ENCODE measurements around the gene NUCKS1. TPM values are rescaled to one million over a fixed set of nuclear protein-coding genes. Genes with fewer than 3 reads are reported as not detected.

Gene NUCKS1
- total RNA-seq, 1 donor from 2014 or later, result 189 TPM

- no peak for DNase-seq (ENCODE audit: low spot score)
Observed at GRCh38 chr1:205772607-205773032, 22.6 kb upstream of the NUCKS1 start.

GRCh38 chr1:205770618-205771017 is 20.6 kb upstream of the NUCKS1 start:
- DNase-seq (ENCODE audit: low spot score), result no peak

GRCh38 chr1:205769641-205770365 is 19.8 kb upstream of the NUCKS1 start:
- DNase-seq (ENCODE audit: low spot score), result no peak

- DNase-seq (ENCODE audit: low spot score), result no peak
Observed at GRCh38 chr1:205767248-205767647, 17.3 kb upstream of the NUCKS1 start.

GRCh38 chr1:205766570-205766969 is 16.6 kb upstream of the NUCKS1 start:
- no peak for DNase-seq (ENCODE audit: low spot score)

- no peak for DNase-seq (ENCODE audit: low spot score)
Observed at GRCh38 chr1:205766038-205766437, 16.1 kb upstream of the NUCKS1 start.

- no peak for DNase-seq (ENCODE audit: low spot score)
Observed at GRCh38 chr1:205764578-205764977, 14.6 kb upstream of the NUCKS1 start.

GRCh38 chr1:205763980-205764379 is 14.0 kb upstream of the NUCKS1 start:
- DNase-seq (ENCODE audit: low spot score), result no peak

GRCh38 chr1:205760606-205761005 is 10.6 kb upstream of the NUCKS1 start:
- no peak for DNase-seq (ENCODE audit: low spot score)

GRCh38 chr1:205756552-205756951 is 6.6 kb upstream of the NUCKS1 start:
- no peak for DNase-seq (ENCODE audit: low spot score)

- DNase-seq (ENCODE audit: low spot score), result no peak
Observed at GRCh38 chr1:205754857-205755256, 4.9 kb upstream of the NUCKS1 start.

- DNase-seq (ENCODE audit: low spot score), result no peak
Observed at GRCh38 chr1:205751036-205751651, 1.2 kb upstream of the NUCKS1 start.

- peak; percentile 94 for DNase-seq (ENCODE audit: low spot score)
Observed at GRCh38 chr1:205749234-205750137, 496 bp downstream of the NUCKS1 start.

GRCh38 chr1:205748403-205749233 is 1.4 kb downstream of the NUCKS1 start:
- DNase-seq (ENCODE audit: low spot score), result no peak

- no peak for DNase-seq (ENCODE audit: low spot score)
Observed at GRCh38 chr1:205746757-205747412, 3.1 kb downstream of the NUCKS1 start.

GRCh38 chr1:205744403-205744802 is 5.6 kb downstream of the NUCKS1 start:
- no peak for DNase-seq (ENCODE audit: low spot score)

GRCh38 chr1:205743977-205744376 is 6.0 kb downstream of the NUCKS1 start:
- no peak for DNase-seq (ENCODE audit: low spot score)

GRCh38 chr1:205741681-205742080 is 8.3 kb downstream of the NUCKS1 start:
- DNase-seq (ENCODE audit: low spot score), result no peak

GRCh38 chr1:205739348-205740160 is 10.4 kb downstream of the NUCKS1 start:
- no peak for DNase-seq (ENCODE audit: low spot score)

GRCh38 chr1:205735218-205735617 is 14.8 kb downstream of the NUCKS1 start:
- no peak for DNase-seq (ENCODE audit: low spot score)

Measured in ureter (tissue), 1 donor.